ENCODE data around the gene RGS10.

RGS10 gene

GRCh38 chr10:119502618-119503155 lies 39.8 kb downstream of the RGS10 start:
- TF ChIP-seq, protein P1, sequence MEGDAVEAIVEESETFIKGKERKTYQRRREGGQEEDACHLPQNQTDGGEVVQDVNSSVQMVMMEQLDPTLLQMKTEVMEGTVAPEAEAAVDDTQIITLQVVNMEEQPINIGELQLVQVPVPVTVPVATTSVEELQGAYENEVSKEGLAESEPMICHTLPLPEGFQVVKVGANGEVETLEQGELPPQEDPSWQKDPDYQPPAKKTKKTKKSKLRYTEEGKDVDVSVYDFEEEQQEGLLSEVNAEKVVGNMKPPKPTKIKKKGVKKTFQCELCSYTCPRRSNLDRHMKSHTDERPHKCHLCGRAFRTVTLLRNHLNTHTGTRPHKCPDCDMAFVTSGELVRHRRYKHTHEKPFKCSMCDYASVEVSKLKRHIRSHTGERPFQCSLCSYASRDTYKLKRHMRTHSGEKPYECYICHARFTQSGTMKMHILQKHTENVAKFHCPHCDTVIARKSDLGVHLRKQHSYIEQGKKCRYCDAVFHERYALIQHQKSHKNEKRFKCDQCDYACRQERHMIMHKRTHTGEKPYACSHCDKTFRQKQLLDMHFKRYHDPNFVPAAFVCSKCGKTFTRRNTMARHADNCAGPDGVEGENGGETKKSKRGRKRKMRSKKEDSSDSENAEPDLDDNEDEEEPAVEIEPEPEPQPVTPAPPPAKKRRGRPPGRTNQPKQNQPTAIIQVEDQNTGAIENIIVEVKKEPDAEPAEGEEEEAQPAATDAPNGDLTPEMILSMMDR (conservative IDR thresholded peaks at IDR 0.05; ENCODE audit: control insufficient read depth, insufficient read depth, low read depth, low read length), result no peak
- no peak for DNase-seq (ENCODE audit: low read depth)
- H3K4me3 ChIP-seq (ENCODE audit: control insufficient read depth, low read depth, low read length), result no peak overlapping the region

DNA sequence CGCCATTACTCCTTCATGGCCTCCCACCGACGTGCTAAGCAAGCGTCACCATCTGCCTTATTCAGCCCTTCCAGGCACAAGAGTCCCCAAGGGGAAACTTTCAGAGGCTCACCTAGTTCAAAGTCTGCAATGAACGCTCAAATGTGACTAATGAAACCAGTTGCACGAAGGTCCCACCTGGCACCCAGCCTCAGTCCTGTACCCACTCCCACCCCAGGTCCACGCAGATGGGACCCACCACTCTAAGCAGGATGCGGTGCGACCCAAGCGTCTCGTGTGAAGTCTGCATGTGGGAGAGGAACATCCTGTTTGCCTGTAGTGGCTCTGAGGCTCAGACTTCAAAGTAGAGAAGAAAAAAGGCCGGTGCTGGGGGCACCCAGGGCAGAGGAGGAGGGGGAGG lies 40.3 kb downstream of the RGS10 start:
- no peak for DNase-seq (ENCODE audit: low read depth)
- H3K4me3 ChIP-seq (ENCODE audit: control insufficient read depth, low read depth, low read length), result no peak overlapping the region
- TF ChIP-seq, protein P1 (conservative IDR thresholded peaks at IDR 0.05; ENCODE audit: control insufficient read depth, insufficient read depth, low read depth, low read length), result no peak

GRCh38 chr10:119501690-119502089 lies 40.8 kb downstream of the RGS10 start:
- H3K4me3 ChIP-seq (ENCODE audit: control insufficient read depth, low read depth, low read length), result no peak overlapping the region
- TF ChIP-seq, protein P1 (conservative IDR thresholded peaks at IDR 0.05; ENCODE audit: control insufficient read depth, insufficient read depth, low read depth, low read length), result no peak
- no peak for DNase-seq (ENCODE audit: low read depth)

GRCh38 chr10:119500821-119501220 lies 41.7 kb downstream of the RGS10 start:
- DNase-seq (ENCODE audit: low read depth), result no peak
- TF ChIP-seq, protein P1 (conservative IDR thresholded peaks at IDR 0.05; ENCODE audit: control insufficient read depth, insufficient read depth, low read depth, low read length), result no peak
- H3K4me3 ChIP-seq (ENCODE audit: control insufficient read depth, low read depth, low read length), result no peak overlapping the region

DNA sequence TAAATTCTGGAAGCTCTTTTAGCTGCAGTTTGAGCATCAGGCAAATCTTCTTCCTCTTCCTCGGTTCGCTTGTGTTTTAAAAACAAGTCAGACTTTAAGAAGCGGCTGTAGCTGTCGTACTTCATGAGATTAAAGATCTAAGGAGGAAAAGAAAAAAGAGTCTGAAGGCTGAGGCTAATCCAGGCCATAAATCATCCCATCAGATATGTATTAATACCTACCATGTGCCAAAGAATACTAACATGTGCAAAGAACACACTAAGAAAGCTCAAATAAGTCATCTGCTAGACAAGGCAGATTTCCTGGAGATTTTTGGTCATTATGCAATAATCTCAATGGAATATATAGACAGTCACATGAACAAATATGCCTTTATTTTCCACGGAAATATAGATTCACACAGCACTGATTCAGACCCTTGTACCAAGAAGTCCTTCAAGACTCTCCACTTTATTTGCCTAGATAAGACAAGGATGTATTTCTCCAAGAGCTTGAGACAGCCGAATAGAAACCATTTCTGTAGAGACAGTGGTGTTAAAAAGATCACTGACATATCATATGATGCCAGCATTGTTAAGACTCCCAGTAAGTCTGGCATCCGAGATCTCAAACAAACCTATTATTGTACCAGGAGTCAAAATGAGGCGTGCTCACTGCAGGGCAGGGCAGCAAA lies 42.3 kb downstream of the RGS10 start:
- H3K4me3 ChIP-seq (ENCODE audit: control insufficient read depth, low read depth, low read length), result no peak overlapping the region
- no peak for DNase-seq (ENCODE audit: low read depth)
- TF ChIP-seq, protein P1 (conservative IDR thresholded peaks at IDR 0.05; ENCODE audit: control insufficient read depth, insufficient read depth, low read depth, low read length), result no peak

GRCh38 chr10:119499677-119500002 lies 42.9 kb downstream of the RGS10 start:
- TF ChIP-seq, protein P1 (conservative IDR thresholded peaks at IDR 0.05; ENCODE audit: control insufficient read depth, insufficient read depth, low read depth, low read length), result no peak
- no peak overlapping the region for H3K4me3 ChIP-seq (ENCODE audit: control insufficient read depth, low read depth, low read length)
- DNase-seq (ENCODE audit: low read depth), result no peak
